Esophagus (tissue), 2 donors: ENCODE results near the gene SVOP. TPM values are rescaled to one million over a fixed set of nuclear protein-coding genes. Genes with fewer than 3 reads are reported as not detected.

Source experiments
- H3K27ac ChIP-seq, 2 donors: one replicate each; pipeline ENCODE4 v1.5.1; 2013; ENCODE audit warnings: low read depth in 2 of 2, mild to moderate bottlenecking in 2 of 2, inconsistent platforms in 1 of 2, low read length in 1 of 2, moderate library complexity in 1 of 2
- H3K27me3 ChIP-seq, 2 donors: one replicate each; pipeline ENCODE4 v1.6.1; 2013; ENCODE audit warnings: low read length in 2 of 2, control low read depth in 1 of 2, mild to moderate bottlenecking in 1 of 2; ENCODE audit not compliant: insufficient read depth in 2 of 2, control insufficient read depth in 1 of 2
- H3K36me3 ChIP-seq, 2 donors: one replicate each; pipeline ENCODE4 v1.6.1; 2013; ENCODE audit warnings: low read length in 1 of 2; ENCODE audit not compliant: control insufficient read depth in 2 of 2, insufficient read depth in 2 of 2
- H3K4me1 ChIP-seq, 2 donors: one replicate each; pipeline ENCODE4 v1.6.1; 2013; ENCODE audit warnings: low read length in 1 of 2; ENCODE audit not compliant: control insufficient read depth in 2 of 2, insufficient read depth in 2 of 2
- H3K4me3 ChIP-seq, 2 donors: one replicate each; pipeline ENCODE4 v1.5.1; 2013; ENCODE audit warnings: low read length in 2 of 2, mild to moderate bottlenecking in 2 of 2, low read depth in 1 of 2, moderate library complexity in 1 of 2
- H3K9me3 ChIP-seq, 2 donors: one replicate each; pipeline ENCODE4 v1.6.1; 2013; ENCODE audit warnings: mild to moderate bottlenecking in 2 of 2, low read depth in 1 of 2, low read length in 1 of 2, moderate library complexity in 1 of 2; ENCODE audit not compliant: control insufficient read depth in 2 of 2, insufficient read depth in 1 of 2
- WGBS, 2 donors: extraction: QIAGEN DNeasy Blood & Tissue Kit; methylation state at CpG; one replicate each; pipeline ENCODE4 v1.1.7; 2013; 5-methylcytosine and 5-hydroxymethylcytosine counted together
- polyA plus RNA-seq, 2 donors: library from polyadenylated mRNA; stranded (reverse); fragments of 200-250 nt; gene quantifications; one replicate each; pipeline ENCODE4 v1.2.3, GENCODE V29; 2013
- donor health status: healthy with polysubstance abuse.
- donor health status: Bipolar disorder and iron deficiency.

SVOP gene
- polyA plus RNA-seq, 2 donors: not detected

GRCh38 chr12:108921946-108922345 is 98.9 kb downstream of the SVOP start:
- WGBS, 2 donors: 53 to 54% methylated on average over 3 of the region's 3 CpGs
- H3K9me3 ChIP-seq: peaks cover 3 to 5% of the 10 kb centered on the region in 2 donors
- H3K27me3 ChIP-seq: no peaks in the 10 kb centered on the region
- no peaks in the 10 kb centered on the region for H3K36me3 ChIP-seq
- H3K4me1 ChIP-seq: no peaks in the 10 kb centered on the region
- H3K27ac ChIP-seq: no peak overlapping the region
- no peak overlapping the region for H3K4me3 ChIP-seq

- Histone ChIP-seq H3K4me3 (no peak overlapping the region), H3K36me3 (no peaks in the 10 kb centered on the region), H3K27me3 (no peaks in the 10 kb centered on the region), H3K4me1 (no peaks in the 10 kb centered on the region), H3K27ac (no peak overlapping the region), H3K9me3 (peaks cover 3 to 5% of the 10 kb centered on the region in 2 donors)
- 72 to 92% methylated on average over 3 of the region's 3 CpGs for WGBS, 2 donors
These were observed 101.8 kb downstream of the SVOP start for GRCh38 chr12:108918960-108919642.

GRCh38 chr12:108918206-108918605 is 102.7 kb downstream of the SVOP start:
- Histone ChIP-seq H3K4me1 (no peaks in the 10 kb centered on the region), H3K27me3 (no peaks in the 10 kb centered on the region)
- WGBS, 2 donors: 62 to 65% methylated on average over 2 of the region's 2 CpGs

GRCh38 chr12:108916336-108916735 is 104.5 kb downstream of the SVOP start:
- no peak overlapping the region for H3K27ac ChIP-seq
- no peaks in the 10 kb centered on the region for H3K36me3 ChIP-seq
- 50 to 57% methylated on average over 5 of the region's 5 CpGs for WGBS, 2 donors
- H3K4me1 ChIP-seq: peaks cover 0 to 2% of the 10 kb centered on the region in 2 donors
- no peaks in the 10 kb centered on the region for H3K27me3 ChIP-seq
- no peak overlapping the region for H3K4me3 ChIP-seq
- no peaks in the 10 kb centered on the region for H3K9me3 ChIP-seq

More at GRCh38 chr12:108918206-108918605, 102.7 kb downstream of the SVOP start:
- H3K27ac ChIP-seq: no peak overlapping the region
- H3K4me3 ChIP-seq: no peak overlapping the region
- no peaks in the 10 kb centered on the region for H3K36me3 ChIP-seq
- H3K9me3 ChIP-seq: peaks cover 3% of the 10 kb centered on the region in 2 donors

- WGBS, 2 donors: 81 to 86% methylated on average over 15 of the region's 15 CpGs
- no peak overlapping the region for H3K27ac ChIP-seq
These were observed 105.2 kb downstream of the SVOP start for GRCh38 chr12:108915632-108916133.

GRCh38 chr12:108914121-108914531 is 106.7 kb downstream of the SVOP start:
- Histone ChIP-seq H3K4me1 (peaks cover 0 to 2% of the 10 kb centered on the region in 2 donors), H3K36me3 (no peaks in the 10 kb centered on the region), H3K4me3 (no peak overlapping the region), H3K9me3 (no peaks in the 10 kb centered on the region), H3K27me3 (no peaks in the 10 kb centered on the region), H3K27ac (no peak overlapping the region)
- WGBS, 2 donors: 20 to 33% methylated on average over 4 of the region's 4 CpGs

More at GRCh38 chr12:108915632-108916133, 105.2 kb downstream of the SVOP start:
- peaks cover 0 to 2% of the 10 kb centered on the region in 2 donors for H3K4me1 ChIP-seq
- no peaks in the 10 kb centered on the region for H3K27me3 ChIP-seq
- no peak overlapping the region for H3K4me3 ChIP-seq
- H3K36me3 ChIP-seq: no peaks in the 10 kb centered on the region
- H3K9me3 ChIP-seq: no peaks in the 10 kb centered on the region

- no peaks in the 10 kb centered on the region for H3K27me3 ChIP-seq
- H3K4me3 ChIP-seq: no peak overlapping the region
- H3K36me3 ChIP-seq: no peaks in the 10 kb centered on the region
- 94 to 97% methylated on average over 9 of the region's 9 CpGs for WGBS, 2 donors
- peaks cover 0 to 2% of the 10 kb centered on the region in 2 donors for H3K4me1 ChIP-seq
- no peaks in the 10 kb centered on the region for H3K9me3 ChIP-seq
- no peak overlapping the region for H3K27ac ChIP-seq
These were observed 108.5 kb downstream of the SVOP start for GRCh38 chr12:108912361-108912760.

- WGBS, 2 donors: 49 to 59% methylated on average over 6 of the region's 6 CpGs
- Histone ChIP-seq H3K9me3 (no peaks in the 10 kb centered on the region), H3K4me3 (no peak overlapping the region), H3K36me3 (no peaks in the 10 kb centered on the region), H3K4me1 (peaks cover 0 to 2% of the 10 kb centered on the region in 2 donors), H3K27ac (no peak overlapping the region), H3K27me3 (no peaks in the 10 kb centered on the region)
These were observed 109.0 kb downstream of the SVOP start for GRCh38 chr12:108911915-108912314.

GRCh38 chr12:108910336-108910735 is 110.5 kb downstream of the SVOP start:
- no peaks in the 10 kb centered on the region for H3K27me3 ChIP-seq
- no peaks in the 10 kb centered on the region for H3K9me3 ChIP-seq
- peaks cover 0 to 2% of the 10 kb centered on the region in 2 donors for H3K4me1 ChIP-seq
- 81 to 85% methylated on average over 5 of the region's 5 CpGs for WGBS, 2 donors
- H3K4me3 ChIP-seq: no peak overlapping the region
- H3K36me3 ChIP-seq: no peaks in the 10 kb centered on the region
- H3K27ac ChIP-seq: no peak overlapping the region

GRCh38 chr12:108907839-108908351 is 113.0 kb downstream of the SVOP start:
- H3K27me3 ChIP-seq: no peaks in the 10 kb centered on the region
- H3K9me3 ChIP-seq: no peaks in the 10 kb centered on the region
- H3K27ac ChIP-seq: no peak overlapping the region
- 19 to 20% methylated on average over 2 of the region's 2 CpGs for WGBS, 2 donors
- H3K36me3 ChIP-seq: no peaks in the 10 kb centered on the region
- peaks cover 0 to 2% of the 10 kb centered on the region in 2 donors for H3K4me1 ChIP-seq
- H3K4me3 ChIP-seq: no peak overlapping the region
